GM19239 (cell line): ENCODE results near the gene WWOX.
"Not testable (repeated sequence)": the region's sequence is repeated elsewhere in the genome, so short reads cannot be mapped to it uniquely, and the experiment has no call there.

Source experiments
- DNase-seq: peaks from one replicate; pipeline ENCODE4 v3.0.0; 2011; ENCODE audit warnings: low spot score; ENCODE audit not compliant: insufficient read length
- FAIRE-seq: peaks from 2 replicates; lab custom pipeline; 2011; peaks lifted over from hg19 to GRCh38; lab: Jason Lieb, UNC

The WWOX gene

DNA sequence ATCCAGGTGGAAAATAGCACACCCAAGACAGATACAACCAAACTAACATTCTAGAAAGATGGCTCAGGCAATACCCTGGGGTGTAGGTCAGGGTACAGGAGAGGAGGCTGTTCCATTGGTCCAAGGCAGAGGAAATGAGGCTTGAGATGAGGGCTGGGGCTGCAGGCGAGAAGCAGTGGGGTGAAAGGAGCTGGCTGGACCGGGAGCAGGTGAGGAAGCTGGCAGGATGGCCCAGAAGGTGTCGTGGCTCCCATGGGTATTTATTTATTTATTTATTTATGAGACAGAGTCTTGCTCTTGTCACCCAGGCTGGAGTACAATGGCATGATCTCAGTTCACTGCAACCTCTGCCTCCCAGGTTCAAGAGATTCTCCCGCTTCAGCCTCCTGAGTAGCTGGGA, 1161.4 kb downstream of the WWOX start:
- DNase-seq, FAIRE-seq: not testable (repeated sequence)

DNA sequence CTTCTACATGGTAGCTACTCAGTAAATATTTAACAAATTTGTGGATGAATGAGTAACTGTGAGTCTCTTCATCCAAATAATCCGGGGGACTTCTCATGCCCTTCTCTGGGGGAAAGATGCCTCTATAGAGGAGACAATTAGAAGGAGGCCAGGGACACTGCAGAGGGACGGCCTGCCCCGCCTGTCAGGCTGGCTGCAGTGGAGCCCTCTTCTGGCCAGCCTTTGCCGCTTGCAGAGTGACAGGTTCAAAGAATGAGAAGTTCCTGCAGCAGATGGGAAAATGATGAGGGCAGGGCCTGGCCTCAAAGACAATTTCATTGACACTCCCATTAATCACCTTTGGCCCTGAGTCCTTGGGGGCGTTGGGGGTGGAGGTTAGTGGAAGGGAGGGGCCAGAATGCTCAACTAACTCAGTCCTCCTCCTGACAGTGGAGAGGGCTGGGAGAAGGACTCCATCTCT, 1162.1 kb downstream of the WWOX start:
- FAIRE-seq (no peak), DNase-seq (no peak)

DNA sequence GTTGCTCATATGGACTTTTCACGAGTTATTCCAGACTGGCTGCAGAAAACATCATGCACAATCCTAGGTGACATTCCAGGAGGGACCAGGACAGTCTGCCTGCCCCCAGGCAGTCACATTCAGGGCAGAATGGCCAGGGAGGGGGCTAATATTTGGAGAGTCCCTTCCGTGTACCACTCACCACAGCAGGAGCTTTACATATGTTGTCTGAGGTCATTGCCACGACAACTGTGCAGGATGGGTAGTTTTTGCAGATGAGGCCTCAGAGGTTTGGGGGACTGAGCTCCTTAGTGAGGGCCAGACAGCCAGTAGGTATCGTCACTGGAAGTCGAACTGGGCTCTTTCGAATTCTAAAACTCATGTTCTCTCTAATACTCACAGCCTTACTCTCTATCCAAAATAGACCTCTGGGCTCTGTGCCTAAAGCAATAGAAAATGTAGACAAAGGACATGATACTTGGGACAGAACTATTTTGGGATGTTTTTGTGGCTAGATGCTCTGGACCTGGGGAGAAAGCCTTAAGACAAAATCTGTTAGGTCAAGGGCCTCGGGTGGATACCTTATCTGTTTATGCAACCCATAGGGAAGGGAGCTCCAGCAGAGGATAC, 1162.6 kb downstream of the WWOX start:
- FAIRE-seq, result no peak
- no peak for DNase-seq
